ENCODE data around the gene CSRP1. TPM values are rescaled to one million over a fixed set of nuclear protein-coding genes. Genes with fewer than 3 reads are reported as not detected.

CSRP1 gene
- total and polyA plus RNA-seq, 2 of the 13 experiments (the other 11 are each of a cell fraction or from before 2014, with no cell fraction given) = 17.7 to 68.9 TPM

GRCh38 chr1:201493757-201494617 is 12.9 kb downstream of the CSRP1 start (continued):
- TF ChIP-seq TFDP1 (CRISPR knock-in tag; IDR thresholded peaks at IDR 0.05; ENCODE audit: borderline replicate concordance) (no peak), DNMT1 (CRISPR knock-in tag; IDR thresholded peaks at IDR 0.05) (no peak), RXRB (CRISPR knock-in tag; IDR thresholded peaks at IDR 0.05; ENCODE audit: borderline replicate concordance) (no peak), MED1 (CRISPR knock-in tag; IDR thresholded peaks at IDR 0.05) (no peak), ATM (IDR thresholded peaks at IDR 0.05; ENCODE audit: borderline replicate concordance) (no peak), ZNF567 (CRISPR knock-in tag; IDR thresholded peaks at IDR 0.05; ENCODE audit: borderline replicate concordance) (no peak), ZNF292 (CRISPR knock-in tag; IDR thresholded peaks at IDR 0.05; ENCODE audit: borderline replicate concordance, low read depth) (no peak), DPF2 (CRISPR knock-in tag; IDR thresholded peaks at IDR 0.05; ENCODE audit: borderline replicate concordance, low read depth) (0 out of 2 replicates have a peak, but pooled peaks have one; percentile 49), ZNF768 (CRISPR knock-in tag; IDR thresholded peaks at IDR 0.05) (no peak), ZNF496 (CRISPR knock-in tag; IDR thresholded peaks at IDR 0.05; ENCODE audit: insufficient replicate concordance) (no peak), MYC (CRISPR knock-in tag; IDR thresholded peaks at IDR 0.05; ENCODE audit: borderline replicate concordance) (no peak), EP300 (IDR thresholded peaks at IDR 0.05; ENCODE audit: low read depth in 2 of 2, low read length in 2 of 2) (0 out of 4 replicates have a peak, but pooled peaks of 1 of the 2 experiments have one; percentile 11), EP300 (CRISPR knock-in tag; IDR thresholded peaks at IDR 0.05; ENCODE audit: borderline replicate concordance) (no peak), ZNF83 (CRISPR knock-in tag; IDR thresholded peaks at IDR 0.05; ENCODE audit: borderline replicate concordance) (no peak), ZNF124 (CRISPR knock-in tag; IDR thresholded peaks at IDR 0.05) (no peak), ZNF24 (IDR thresholded peaks at IDR 0.05) (no peak), KDM4B (CRISPR knock-in tag; IDR thresholded peaks at IDR 0.05) (no peak), ZNF484 (CRISPR knock-in tag; IDR thresholded peaks at IDR 0.05; ENCODE audit: borderline replicate concordance, low read depth) (no peak), SIX1 (CRISPR knock-in tag; IDR thresholded peaks at IDR 0.05; ENCODE audit: borderline replicate concordance) (no peak), ZNF598 (CRISPR knock-in tag; IDR thresholded peaks at IDR 0.05; ENCODE audit: borderline replicate concordance) (no peak), MEIS1 (CRISPR knock-in tag; IDR thresholded peaks at IDR 0.05; ENCODE audit: borderline replicate concordance) (peak; percentile 76; the same call in 1 of the 2 replicates), FOXO1 (CRISPR knock-in tag; IDR thresholded peaks at IDR 0.05) (0 out of 2 replicates have a peak, but pooled peaks have one; percentile 58)
- TF ChIP-seq, protein P1, sequence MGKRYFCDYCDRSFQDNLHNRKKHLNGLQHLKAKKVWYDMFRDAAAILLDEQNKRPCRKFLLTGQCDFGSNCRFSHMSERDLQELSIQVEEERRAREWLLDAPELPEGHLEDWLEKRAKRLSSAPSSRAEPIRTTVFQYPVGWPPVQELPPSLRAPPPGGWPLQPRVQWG (CRISPR knock-in tag; IDR thresholded peaks at IDR 0.05; ENCODE audit: borderline replicate concordance, low read depth) = no peak
- TF ChIP-seq, protein P2, sequence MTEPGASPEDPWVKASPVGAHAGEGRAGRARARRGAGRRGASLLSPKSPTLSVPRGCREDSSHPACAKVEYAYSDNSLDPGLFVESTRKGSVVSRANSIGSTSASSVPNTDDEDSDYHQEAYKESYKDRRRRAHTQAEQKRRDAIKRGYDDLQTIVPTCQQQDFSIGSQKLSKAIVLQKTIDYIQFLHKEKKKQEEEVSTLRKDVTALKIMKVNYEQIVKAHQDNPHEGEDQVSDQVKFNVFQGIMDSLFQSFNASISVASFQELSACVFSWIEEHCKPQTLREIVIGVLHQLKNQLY (CRISPR knock-in tag; IDR thresholded peaks at IDR 0.05) = no peak
- TF ChIP-seq, protein P3, sequence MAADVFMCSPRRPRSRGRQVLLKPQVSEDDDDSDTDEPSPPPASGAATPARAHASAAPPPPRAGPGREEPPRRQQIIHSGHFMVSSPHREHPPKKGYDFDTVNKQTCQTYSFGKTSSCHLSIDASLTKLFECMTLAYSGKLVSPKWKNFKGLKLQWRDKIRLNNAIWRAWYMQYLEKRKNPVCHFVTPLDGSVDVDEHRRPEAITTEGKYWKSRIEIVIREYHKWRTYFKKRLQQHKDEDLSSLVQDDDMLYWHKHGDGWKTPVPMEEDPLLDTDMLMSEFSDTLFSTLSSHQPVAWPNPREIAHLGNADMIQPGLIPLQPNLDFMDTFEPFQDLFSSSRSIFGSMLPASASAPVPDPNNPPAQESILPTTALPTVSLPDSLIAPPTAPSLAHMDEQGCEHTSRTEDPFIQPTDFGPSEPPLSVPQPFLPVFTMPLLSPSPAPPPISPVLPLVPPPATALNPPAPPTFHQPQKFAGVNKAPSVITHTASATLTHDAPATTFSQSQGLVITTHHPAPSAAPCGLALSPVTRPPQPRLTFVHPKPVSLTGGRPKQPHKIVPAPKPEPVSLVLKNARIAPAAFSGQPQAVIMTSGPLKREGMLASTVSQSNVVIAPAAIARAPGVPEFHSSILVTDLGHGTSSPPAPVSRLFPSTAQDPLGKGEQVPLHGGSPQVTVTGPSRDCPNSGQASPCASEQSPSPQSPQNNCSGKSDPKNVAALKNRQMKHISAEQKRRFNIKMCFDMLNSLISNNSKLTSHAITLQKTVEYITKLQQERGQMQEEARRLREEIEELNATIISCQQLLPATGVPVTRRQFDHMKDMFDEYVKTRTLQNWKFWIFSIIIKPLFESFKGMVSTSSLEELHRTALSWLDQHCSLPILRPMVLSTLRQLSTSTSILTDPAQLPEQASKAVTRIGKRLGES (CRISPR knock-in tag; IDR thresholded peaks at IDR 0.05; ENCODE audit: borderline replicate concordance) = no peak
